Islet of Langerhans (tissue), 1 donor: Measurements from ENCODE around the gene LIMA1.
"Not testable (repeated sequence)": the region's sequence is repeated elsewhere in the genome, so short reads cannot be mapped to it uniquely, and the experiment has no call there.

Experiments
- FAIRE-seq: peaks from one replicate; lab custom pipeline; 2011; peaks lifted over from hg19 to GRCh38; lab: Jason Lieb, UNC

LIMA1 gene

DNA sequence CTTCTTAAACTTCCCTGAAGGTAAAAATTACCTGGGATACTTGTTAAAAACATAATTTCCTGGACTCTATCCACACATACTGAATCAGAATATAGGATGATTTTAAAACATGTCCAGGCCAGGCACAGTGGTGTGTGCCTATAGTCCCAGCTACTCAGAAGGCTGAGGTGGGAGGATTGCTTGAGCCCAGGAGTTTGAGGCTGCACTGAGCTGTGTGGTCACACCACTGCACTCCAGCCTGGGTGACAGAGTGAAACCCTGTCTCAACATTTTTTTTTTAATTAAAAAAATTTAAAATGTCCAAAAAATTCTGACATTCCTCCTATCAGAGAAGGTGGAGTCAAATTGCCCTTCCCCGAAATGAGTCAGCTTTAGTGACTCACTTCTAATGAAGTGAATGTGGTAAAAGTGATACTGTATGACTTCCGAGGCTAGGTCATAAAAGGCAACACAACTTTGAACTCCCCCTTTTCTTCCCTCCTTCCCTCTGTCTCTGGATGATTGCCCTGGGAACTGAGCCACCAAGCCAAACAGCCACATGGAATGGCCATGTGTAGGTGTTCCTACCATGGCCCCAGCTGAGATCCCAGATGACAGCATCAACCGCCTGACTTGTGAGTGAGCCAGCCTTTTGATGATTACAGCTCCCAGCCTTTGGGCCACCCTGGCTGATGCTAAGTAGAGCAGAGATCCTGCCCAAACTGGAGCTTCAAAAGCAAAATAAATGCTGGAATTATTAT lies 36.3 kb downstream of the LIMA1 start:
- FAIRE-seq, result no peak

- FAIRE-seq, result no peak
Observed at GRCh38 chr12:50246197-50246865, 37.0 kb downstream of the LIMA1 start.

- FAIRE-seq, result no peak
Observed at GRCh38 chr12:50243507-50243906, 39.8 kb downstream of the LIMA1 start.

- no peak for FAIRE-seq
Observed at GRCh38 chr12:50242751-50243191, 40.5 kb downstream of the LIMA1 start.

GRCh38 chr12:50241178-50241577 lies 42.1 kb downstream of the LIMA1 start:
- FAIRE-seq, result no peak

DNA sequence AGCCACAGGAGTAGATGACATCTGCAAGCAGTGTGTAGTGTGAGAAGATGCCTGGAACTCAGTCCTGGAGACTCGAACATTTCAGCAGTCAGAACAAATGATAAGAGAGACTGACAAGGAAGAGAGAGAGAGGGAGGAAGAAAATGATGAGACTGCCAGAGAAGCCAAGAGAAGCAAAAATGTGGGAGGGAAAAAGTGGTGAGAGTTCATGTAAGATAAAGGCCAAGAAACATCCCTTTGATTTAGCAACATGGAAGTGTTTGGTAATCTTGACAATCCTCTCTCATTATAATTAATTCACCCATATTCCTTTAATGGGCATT lies 42.6 kb downstream of the LIMA1 start:
- no peak for FAIRE-seq

- no peak for FAIRE-seq
Observed at GRCh38 chr12:50240096-50240791, 43.1 kb downstream of the LIMA1 start.

- no peak for FAIRE-seq
Observed at GRCh38 chr12:50239355-50239891, 43.9 kb downstream of the LIMA1 start.

DNA sequence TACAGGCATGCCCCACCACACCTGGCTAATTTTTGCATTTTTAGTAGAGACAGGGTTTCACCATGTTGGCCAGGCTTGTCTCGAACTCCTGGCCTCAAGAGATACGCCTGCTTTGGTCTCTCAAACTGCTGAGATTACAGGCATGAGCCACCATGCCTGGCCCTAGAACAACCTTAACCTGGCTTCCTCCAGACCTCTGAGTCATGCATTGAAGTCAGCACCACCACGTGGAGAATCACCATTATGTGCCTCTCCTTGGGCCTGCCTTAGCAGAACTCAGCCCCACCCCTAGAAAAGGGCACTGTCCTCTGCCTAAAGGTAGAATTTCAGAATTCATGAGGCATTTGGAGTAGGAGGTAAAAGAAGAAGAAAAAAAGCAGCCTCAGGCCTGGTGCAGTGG lies 49.0 kb downstream of the LIMA1 start:
- FAIRE-seq, result no peak

GRCh38 chr12:50232771-50233209 lies 50.5 kb downstream of the LIMA1 start:
- FAIRE-seq, result no peak

DNA sequence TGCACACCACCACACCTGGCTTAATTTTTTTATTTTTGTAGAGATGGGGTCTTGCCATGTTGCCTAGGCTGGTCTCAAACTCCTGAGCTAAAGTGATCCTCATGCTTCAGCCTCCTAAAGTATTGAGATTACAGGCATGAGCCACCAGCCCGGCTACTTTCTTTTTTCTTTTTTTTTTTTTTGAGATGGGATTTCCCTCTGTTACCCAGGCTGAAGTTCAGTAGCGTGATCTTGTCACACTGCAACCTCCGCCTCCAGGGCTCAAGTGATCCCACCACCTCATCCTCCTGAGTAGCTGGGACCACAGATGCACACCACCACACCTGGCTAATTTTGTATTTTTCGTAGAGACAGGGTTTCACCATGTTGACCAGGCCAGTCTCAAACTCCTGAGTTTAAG lies 51.1 kb downstream of the LIMA1 start:
- no peak for FAIRE-seq

DNA sequence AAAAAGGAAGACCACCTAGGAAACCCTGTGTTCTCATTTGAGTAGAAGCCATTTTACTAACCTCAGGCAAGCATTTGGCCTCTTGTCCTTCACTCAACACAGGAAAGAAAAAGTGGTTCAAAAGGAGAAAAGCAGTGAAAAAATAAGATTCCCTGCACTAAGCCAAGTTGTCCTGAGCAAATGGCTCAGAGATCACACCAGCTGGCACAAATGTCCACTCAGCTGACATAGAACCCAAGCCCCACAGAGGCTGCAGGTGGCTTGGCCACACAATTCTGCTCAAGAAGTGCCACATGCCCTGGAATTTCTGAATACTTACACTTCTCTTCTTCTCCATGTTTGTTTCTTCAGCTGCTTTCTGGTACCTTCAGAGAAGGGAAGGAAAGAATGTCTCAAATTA lies 52.0 kb downstream of the LIMA1 start:
- FAIRE-seq, result no peak

DNA sequence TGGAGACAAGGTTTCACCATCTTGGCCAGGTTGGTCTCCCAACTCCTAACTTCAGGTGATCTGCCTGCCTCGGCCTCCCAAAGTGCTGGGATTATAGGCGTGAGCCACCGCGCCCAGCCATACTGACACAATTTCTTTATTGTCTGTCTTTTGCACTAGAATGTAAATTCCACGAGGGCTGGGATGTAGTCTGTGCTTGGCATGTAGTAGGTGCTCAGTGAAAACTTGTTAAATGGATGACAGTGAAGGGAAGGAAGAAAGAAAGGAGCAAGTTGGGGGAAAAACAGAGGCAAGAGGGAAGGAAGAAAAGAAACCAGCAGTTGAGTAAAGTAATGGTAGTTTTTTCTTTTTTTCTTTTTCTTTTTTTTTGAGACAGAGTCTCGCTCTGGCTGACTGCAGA lies 53.1 kb downstream of the LIMA1 start:
- FAIRE-seq, result no peak

DNA sequence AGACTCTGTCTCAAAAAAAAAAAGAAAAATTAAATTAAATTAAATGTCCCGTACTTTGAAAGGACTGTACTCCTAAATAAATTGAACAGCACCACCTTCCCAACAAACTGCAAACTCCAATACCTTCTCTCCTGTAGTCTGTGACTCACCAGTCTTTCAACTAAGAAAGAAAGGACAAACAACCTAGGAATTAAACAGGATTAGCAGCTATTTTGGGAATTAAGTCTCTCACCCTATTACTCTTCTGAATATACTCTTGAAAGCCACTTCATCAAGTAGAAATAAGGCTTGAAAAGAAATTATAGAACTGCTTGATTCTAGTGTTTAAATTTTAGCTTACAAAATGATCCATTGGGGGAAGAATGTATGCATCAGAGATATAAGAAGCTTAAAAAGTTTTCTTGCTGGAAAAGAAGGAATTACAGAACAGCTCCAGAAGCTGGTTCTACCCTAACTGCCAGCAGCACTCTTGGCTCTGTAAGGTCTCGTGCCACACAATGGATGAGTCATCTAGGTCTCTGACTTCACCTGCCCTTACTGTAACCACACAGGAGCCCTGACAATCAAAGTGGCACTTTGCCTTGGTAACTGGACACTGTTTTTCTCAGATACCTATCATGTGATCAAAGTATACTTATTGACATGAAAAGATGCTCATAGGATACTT lies 59.2 kb downstream of the LIMA1 start:
- FAIRE-seq, result no peak

- no peak for FAIRE-seq
Observed at GRCh38 chr12:50222275-50222783, 61.0 kb downstream of the LIMA1 start.

DNA sequence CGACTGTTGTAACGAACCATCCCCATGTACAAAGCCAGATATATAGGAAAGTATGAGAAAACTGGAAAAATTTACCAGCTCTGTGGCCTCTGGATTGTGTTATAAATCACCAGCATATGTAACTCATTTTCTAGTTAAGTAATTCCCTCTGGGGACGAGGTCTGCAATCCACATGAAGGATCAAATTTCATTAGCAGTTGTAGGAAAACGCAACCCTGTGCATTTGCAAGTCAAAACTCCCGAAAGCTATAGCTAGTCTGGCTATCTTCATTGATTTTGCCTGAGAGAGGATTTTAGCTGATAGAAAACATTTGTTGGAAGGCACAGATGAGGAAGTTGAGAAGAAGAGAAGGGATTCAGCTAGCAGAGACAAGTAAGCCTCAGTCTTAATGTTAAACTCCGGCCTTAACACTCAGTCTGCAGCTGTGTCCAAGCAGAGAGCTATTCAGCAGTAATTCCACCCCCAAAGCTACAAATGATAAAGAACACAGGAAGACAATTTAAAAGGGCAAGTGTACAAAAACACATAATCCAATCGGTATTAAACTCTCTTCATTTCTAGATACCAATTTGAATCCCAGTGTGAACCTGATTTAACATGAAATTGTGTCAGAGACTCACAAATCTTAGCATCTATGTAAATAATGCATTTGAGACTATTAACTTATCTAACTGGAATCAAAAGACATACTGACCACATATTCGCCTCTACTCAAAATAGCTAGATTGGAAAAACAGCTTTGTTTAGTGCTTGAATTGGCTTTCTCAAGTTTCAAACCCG lies 61.9 kb downstream of the LIMA1 start:
- no peak for FAIRE-seq

- no peak for FAIRE-seq
Observed at GRCh38 chr12:50220363-50220995, 62.8 kb downstream of the LIMA1 start.

DNA sequence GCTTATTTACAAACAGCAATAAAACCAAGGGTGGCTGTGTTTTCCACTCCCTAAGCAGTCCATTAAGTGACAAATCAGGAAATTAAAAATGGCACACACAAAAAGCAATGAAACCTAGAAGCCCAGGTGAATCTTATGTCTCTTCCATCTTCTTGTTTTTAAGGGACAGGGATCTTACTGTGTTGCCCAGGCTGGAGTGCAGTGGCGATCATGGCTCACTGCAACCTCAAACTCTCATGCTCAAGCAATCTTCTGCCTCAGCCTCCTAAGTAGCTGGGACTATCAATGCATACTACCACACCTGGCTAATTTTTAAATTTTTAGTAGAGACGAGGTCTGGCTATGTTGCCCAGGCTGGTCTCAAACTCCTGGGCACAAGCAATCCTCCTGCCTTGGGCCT lies 63.8 kb downstream of the LIMA1 start:
- FAIRE-seq, result no peak

- not testable (repeated sequence) for FAIRE-seq
Observed at GRCh38 chr12:50219001-50219400, 64.3 kb downstream of the LIMA1 start.

GRCh38 chr12:50218386-50218785 lies 64.9 kb downstream of the LIMA1 start:
- no peak for FAIRE-seq

- no peak for FAIRE-seq
Observed at GRCh38 chr12:50217202-50217601, 66.1 kb downstream of the LIMA1 start.
